IPS-15b (cell line): ENCODE measurements around the gene ELAVL3.

Experiments used
- H3K27me3 ChIP-seq: one replicate; pipeline ENCODE4 v1.6.1; 2013; ENCODE audit warnings: low read length; ENCODE audit not compliant: control insufficient read depth, insufficient read depth
- H3K36me3 ChIP-seq: one replicate; pipeline ENCODE4 v1.6.1; 2013; ENCODE audit warnings: low read length; ENCODE audit not compliant: control insufficient read depth, insufficient read depth
- H3K4me1 ChIP-seq: one replicate; pipeline ENCODE4 v1.6.1; 2013; ENCODE audit warnings: mild to moderate bottlenecking, low read length; ENCODE audit not compliant: control insufficient read depth, insufficient read depth
- H3K4me3 ChIP-seq: one replicate; pipeline ENCODE4 v1.5.1; 2013; ENCODE audit warnings: low read depth, low read length
- H3K9ac ChIP-seq: one replicate; pipeline ENCODE4 v1.6.1; 2013; ENCODE audit warnings: low read depth, mild to moderate bottlenecking, low read length
- H3K9me3 ChIP-seq: one replicate; pipeline ENCODE4 v1.6.1; 2013; ENCODE audit warnings: mild to moderate bottlenecking, low read length; ENCODE audit not compliant: control insufficient read depth, insufficient read depth

The ELAVL3 gene

DNA sequence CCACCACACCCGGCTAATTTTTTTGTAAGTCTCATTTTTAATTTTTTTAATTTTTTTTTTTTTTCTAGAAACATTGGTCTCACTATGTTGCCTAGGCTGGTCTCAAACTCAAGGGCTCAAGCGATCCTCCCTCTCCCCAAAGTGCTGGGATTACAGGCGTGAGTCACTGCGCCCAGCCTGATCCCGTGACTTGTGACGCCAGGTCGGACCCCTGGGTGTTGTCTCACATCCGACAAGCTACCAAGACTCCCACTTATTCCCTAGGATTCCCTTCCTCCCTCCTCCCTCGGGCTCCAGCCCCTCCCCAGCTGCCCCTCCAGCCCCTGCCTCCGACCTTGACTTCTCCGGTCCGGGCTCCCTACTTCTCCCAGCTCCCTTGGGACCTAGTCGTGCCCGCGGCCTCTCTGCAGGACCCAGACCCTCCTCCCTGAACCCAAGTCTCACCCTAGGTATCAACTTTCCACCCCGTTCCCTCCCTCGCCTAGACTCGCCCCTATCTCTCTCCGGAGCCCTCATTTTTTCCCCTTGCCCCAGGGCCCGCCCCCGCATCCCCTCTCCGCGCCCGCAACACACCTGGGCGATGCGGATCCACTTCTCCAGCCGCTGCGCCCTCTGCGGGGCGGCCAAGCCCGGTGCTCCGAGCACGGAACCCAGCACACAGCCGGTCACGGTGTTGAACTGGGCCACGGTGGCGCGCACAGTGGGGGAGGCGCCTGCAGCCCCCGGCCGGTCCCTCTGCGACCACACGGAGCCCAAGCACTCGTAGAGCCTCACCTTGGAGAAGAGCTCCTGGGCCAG, 74.8 kb downstream of the ELAVL3 start:
- Histone ChIP-seq H3K4me1 (no peaks in the 10 kb centered on the region), H3K36me3 (peaks cover 5% of the 10 kb centered on the region), H3K4me3 (peak overlapping the region; percentile 52), H3K27me3 (no peaks in the 10 kb centered on the region), H3K9ac (no peak overlapping the region), H3K9me3 (no peaks in the 10 kb centered on the region)

- no peak overlapping the region for H3K9ac ChIP-seq
Observed at GRCh38 chr19:11404588-11405222, 76.1 kb downstream of the ELAVL3 start.

GRCh38 chr19:11401808-11402543, 78.9 kb downstream of the ELAVL3 start:
- peaks cover 20% of the 10 kb centered on the region for H3K36me3 ChIP-seq
- H3K27me3 ChIP-seq, result no peaks in the 10 kb centered on the region
- no peak overlapping the region for H3K4me3 ChIP-seq
- no peaks in the 10 kb centered on the region for H3K4me1 ChIP-seq
- no peaks in the 10 kb centered on the region for H3K9me3 ChIP-seq
- no peak overlapping the region for H3K9ac ChIP-seq

More at GRCh38 chr19:11404588-11405222, 76.1 kb downstream of the ELAVL3 start:
- H3K36me3 ChIP-seq, result peaks cover 11% of the 10 kb centered on the region
- no peak overlapping the region for H3K4me3 ChIP-seq
- H3K27me3 ChIP-seq, result no peaks in the 10 kb centered on the region
- no peaks in the 10 kb centered on the region for H3K4me1 ChIP-seq
- no peaks in the 10 kb centered on the region for H3K9me3 ChIP-seq
